ENCODE measurements around the gene PLEKHN1.
"Not testable (repeated sequence)": the region's sequence is repeated elsewhere in the genome, so short reads cannot be mapped to it uniquely, and the experiment has no call there.

The PLEKHN1 gene

GRCh38 chr1:997713-997992 lies 31.4 kb downstream of the PLEKHN1 start:
- no peak for FAIRE-seq

GRCh38 chr1:997993-998744 lies 31.9 kb downstream of the PLEKHN1 start:
- FAIRE-seq, result no peak

DNA sequence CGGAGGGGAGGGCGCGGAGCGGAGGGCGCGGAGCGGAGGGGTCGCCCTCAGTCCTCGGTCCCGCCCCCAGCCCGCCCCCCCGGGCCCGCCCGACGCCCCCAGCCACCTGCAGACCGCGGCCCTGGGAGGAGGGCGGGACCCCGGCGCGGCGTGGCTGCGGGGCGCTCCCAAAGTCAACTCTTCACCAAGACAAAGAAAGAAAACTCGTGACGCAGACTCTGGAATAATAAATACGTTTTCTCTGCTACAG lies 32.4 kb downstream of the PLEKHN1 start:
- no peak for FAIRE-seq

DNA sequence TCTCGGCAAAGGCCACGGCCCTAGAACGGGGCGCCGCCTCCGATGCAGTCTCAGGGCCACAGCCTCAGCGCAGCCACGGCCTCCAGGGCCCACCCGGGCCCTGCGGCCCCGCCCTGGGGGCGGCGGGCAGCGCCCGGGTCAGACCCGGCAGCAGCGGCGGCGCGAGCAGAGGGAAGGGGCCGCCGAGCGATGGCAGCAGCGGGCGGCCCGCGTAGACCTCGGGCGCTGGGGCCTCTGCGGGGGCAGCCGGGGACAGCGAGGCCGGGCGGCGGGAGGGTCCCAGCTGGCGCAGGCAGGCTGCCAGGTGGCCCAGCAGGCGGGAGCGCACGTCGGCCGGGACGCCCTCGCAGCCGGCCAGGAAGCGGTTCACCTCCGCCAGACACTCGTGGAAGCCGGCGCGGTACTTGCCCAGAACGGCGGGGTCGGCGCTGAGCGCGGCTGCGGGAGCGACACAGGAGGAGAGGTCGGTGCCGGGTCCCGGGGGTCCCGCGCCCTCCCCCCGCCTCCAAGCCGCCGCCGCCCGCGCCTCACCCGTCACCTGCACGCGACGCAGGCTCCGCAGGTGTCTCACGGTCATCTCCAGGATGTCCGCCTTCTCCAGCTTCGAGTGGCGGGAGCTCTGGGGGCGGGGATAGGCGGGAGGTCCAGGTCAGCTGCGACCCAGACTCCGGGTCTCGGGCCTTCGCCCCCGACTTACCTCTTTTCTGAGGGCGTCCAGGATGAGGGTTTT lies 32.9 kb downstream of the PLEKHN1 start:
- FAIRE-seq, result no peak

GRCh38 chr1:999725-1000356 lies 33.6 kb downstream of the PLEKHN1 start, which contains the start of gene HES4:
TSS of gene HES4 (minus strand) at chr1:1000097. CDS start at chr1:999973, 124 bp downstream.
- FAIRE-seq, result no peak

DNA sequence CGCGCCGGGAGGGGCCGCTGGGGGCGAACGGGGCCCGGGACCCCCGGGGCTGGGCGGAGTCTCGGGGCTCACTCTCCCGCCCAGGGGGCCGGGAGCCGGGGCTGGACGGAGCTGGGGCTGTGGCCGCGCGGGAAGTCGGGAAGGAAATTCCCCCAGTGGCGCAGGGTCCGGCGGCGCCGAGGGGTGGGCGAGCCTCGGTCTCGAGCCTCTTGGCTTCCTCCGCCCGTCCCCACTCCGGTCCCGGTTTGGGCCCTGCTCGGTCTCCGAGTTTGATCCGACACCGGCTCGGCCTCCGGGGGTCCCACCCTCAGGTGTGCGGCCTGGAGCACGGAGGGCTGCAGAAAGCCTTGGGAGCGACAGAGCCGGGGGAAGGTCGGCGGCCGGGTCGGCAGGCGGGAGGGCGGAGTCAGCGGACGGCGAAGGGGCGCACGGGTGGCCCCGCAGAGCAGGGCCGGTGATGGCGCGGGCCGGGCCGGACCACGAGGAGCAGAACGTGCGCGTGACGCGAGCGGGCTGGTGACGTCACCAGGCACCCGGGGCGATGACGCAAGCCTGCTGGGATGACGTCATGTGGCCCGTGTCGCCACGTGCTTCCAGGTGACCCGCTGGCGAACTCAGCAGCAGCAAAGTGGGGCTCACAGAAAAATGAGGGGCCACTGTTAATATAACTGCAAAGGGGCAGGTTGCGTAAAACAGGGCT lies 34.2 kb downstream of the PLEKHN1 start:
- no peak for FAIRE-seq

DNA sequence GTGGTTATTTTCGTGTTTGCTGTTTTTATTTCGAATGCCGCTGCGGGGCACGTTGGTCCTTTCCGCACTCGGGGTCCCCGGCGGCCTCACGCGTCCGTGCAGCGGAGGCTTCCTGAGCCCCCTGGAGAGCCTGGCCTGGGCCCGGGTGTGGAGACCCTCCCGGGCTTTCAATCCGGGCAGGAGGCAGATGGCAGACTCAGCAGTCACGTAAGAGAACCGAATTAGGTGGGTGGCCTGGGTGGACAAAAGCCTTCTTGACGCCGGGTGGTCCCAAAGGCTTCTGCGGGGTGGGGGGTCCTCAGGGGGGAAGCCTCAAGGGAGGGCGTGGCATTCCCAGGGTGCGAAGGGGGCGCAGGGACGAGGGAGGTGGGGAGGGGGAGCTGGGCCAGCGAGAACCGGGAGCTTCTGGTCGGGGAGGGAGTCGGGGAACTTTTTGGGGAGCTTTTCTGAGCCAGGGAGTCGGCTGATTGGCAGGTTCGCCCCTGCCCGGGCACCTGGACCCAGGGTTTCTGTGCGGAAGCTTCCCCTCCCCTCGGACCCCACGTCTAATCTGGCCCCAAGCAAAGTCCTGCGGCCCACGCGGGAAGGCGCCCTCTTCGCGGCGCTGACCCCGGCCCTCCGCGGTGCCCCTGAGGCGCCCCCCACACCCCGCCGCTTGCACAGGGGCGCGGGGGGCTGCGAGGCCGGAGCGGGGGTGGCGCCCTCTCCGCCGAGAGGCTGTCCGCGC lies 34.9 kb downstream of the PLEKHN1 start:
- no peak for FAIRE-seq

DNA sequence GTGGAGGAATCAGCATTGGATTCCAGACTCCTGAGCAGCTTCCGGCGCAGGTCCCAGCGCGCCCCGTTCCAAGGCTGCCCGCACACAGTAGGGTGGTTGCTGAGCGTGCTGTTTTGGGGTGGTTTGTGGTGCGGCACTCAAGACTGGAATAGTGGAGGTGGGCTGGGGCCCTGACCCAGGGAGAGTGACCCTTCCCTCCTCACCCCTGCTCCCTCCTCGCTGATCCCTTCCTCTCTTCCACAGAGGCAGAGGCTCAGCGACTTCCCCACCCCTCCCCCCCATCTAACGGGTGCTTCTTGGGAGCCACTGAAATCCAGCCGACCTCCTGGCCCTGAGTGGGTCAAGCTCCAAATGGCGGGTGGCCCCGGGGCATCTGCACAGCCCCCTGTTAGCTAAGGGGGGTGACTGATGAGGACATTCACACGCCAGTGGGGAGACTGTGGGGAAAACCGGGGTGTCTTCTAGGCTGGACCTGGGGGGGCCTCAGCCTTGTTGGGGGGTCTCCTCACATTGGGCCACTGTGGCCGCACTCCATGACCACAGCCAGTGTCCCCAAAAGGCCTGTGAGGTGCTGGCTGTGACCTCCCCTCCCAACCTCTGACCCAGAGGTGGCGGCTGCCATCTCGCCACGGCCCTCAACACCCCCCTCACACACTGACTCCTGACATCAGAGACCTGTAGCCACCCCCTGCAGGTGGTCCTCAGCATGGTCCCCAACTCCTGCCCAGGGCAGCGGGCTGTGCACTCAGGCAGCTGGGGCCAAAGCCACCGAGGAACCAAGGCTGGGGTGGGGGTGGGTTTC lies 37.5 kb downstream of the PLEKHN1 start:
- no peak for FAIRE-seq

DNA sequence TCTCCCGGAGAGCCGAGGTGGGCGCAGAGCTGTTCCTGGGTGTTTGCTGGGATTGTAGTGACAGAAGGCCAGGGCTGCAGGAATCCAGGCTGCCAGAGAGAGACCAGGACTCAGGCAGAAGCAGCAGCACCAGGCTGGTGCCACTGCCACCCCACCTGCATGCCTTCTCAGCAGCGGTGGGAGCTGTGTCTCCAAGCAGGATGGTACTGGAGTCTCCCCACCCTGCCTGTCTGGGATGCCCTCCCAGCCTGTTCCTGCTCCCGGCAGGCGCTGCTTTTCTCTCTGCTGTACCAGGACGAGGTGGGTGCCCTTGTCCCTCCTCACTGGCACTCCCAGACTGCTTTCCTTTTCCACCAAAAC lies 38.1 kb downstream of the PLEKHN1 start:
- no peak for FAIRE-seq

DNA sequence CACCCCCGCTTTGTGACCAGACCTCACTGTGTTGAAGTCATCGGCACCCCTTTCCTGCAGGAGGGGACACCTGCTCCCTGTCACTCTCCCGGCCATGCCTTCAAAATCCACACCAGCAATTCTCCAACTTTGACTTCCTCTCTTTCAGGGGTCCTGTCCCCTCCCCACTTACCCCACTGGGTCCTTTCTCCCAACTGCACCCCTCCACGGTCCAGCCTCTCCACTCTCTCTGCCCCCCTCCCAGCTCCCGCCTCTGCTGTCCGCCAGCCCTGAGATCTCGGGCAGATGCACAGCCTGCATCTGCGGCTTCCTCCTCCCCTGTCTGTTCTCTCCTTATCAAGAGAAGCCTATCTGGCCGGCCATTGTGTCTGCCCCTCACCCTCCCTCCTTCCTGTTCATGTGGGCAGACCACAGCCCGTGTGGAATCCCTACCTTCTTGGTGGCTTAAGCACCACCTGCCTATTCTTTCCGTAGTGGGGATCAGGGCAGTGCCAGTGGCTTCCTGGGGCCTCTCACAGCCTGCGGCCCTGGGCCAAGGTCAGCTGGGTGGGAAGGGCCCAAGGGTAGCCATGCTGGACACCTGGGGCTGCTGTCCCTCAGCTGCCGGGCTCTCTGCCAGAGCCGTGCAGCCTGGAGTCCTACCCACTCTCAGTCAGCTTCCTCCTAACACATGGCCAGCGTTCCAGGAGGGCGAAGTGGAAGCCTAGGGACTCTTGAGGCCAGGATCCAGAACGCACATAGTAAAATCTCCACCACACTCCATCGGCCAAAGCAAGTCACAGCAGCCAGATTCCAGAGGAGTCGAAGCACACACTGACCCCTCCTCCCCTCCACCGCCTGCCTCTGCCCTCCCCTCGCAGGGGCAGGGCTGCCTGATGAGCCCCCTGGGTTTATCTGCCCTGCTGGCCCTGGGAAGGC lies 38.8 kb downstream of the PLEKHN1 start:
- FAIRE-seq, result no peak

DNA sequence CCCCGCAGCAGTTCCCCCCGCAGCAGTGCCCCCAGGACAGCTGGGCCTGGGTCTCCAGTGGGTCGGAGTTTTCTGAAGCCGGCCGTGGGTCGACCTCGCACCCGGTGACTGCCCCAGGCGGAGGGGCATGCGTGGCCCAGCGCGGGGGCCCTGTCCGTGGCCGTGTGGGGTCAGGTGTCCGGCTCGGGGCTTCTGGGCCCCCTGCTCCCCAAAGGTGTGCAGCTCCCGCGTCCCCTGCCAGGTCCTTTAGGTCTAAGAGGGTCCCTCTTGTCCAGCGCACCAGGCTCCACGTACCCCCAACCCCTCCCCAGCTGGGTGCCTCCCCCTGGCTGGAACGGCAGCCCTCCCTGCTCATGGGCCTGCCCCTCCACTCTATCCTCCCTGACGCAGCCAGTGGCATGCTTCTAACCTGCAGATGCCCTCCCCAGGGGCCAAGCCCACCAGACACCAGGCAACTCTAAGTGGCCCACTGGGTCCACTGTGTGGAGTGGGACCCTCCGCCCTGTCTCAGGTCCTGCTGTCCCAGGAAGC lies 39.6 kb downstream of the PLEKHN1 start:
- no peak for FAIRE-seq

GRCh38 chr1:1006305-1007159 lies 40.2 kb downstream of the PLEKHN1 start:
- FAIRE-seq, result no peak

DNA sequence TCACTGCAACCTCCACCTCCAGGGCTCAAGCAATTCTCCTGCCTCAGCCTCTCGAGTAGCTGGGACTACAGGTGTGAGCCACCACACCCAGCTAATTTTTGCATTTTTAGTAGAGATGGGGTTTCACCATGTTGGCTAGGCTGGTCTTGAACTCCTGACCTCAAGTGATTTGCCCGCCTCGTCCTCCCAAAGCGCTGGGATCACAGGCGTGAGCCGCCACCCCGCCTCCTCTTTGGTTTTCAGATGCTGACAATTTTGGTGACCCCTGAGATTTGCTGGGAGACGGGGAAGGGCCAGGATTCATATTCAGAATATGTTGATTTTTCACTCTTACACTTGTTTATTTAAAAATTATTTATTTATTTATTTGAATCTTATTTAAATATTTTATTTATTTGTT lies 43.8 kb downstream of the PLEKHN1 start:
- FAIRE-seq, result not testable (repeated sequence)

GRCh38 chr1:1011396-1011949 lies 45.2 kb downstream of the PLEKHN1 start:
- no peak for FAIRE-seq

DNA sequence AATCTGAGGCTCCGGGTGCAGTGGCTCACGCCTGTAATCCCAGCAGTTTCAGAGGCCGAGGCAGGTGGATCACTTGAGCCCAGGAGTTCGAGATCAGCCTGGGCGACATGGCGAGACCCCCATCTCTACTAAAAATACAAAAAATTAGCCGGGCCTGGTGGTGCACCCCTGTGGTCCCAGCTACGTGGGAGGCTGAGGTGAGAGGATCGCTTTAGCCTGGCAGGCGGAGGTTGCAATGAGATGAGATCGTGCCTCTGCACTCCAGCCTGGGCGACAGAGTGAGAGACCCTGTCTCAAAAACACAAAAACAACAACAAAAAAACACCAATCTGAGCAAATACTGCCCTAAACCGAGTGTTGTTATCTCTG lies 46.4 kb downstream of the PLEKHN1 start:
- FAIRE-seq, result not testable (repeated sequence)

- no peak for FAIRE-seq
Observed at GRCh38 chr1:1013105-1013921, 47.0 kb downstream of the PLEKHN1 start, which contains the start of gene ISG15. TSS of gene ISG15 (plus strand) at chr1:1013497. CDS start at chr1:1013574, 77 bp downstream.

- FAIRE-seq, result no peak
Observed at GRCh38 chr1:1013922-1014648, 47.8 kb downstream of the PLEKHN1 start.

All from islet of Langerhans (tissue), 1 donor.